Activated effector memory CD4-positive, alpha-beta T cell treated with anti-CD3 and anti-CD28 coated beads, Interleukin-2, amount 50 U/mL, for 16 hours (primary cell): ENCODE results near the gene ATP5F1D.

ENCODE experiments used
- DNase-seq: peaks from one replicate; pipeline ENCODE4 v3.0.0-alpha.2; 2020

Gene ATP5F1D

GRCh38 chr19:1220976-1221903 lies 20.3 kb upstream of the ATP5F1D start:
- no peak for DNase-seq

GRCh38 chr19:1221904-1222255 lies 19.7 kb upstream of the ATP5F1D start:
- DNase-seq: no peak

GRCh38 chr19:1222394-1222793 lies 19.2 kb upstream of the ATP5F1D start:
- DNase-seq: no peak

- DNase-seq: no peak
These were observed 18.3 kb upstream of the ATP5F1D start for GRCh38 chr19:1223018-1223855.

GRCh38 chr19:1224047-1224825 lies 17.3 kb upstream of the ATP5F1D start:
- no peak for DNase-seq

GRCh38 chr19:1224847-1225246 lies 16.7 kb upstream of the ATP5F1D start:
- no peak for DNase-seq

- no peak for DNase-seq
These were observed 15.9 kb upstream of the ATP5F1D start for GRCh38 chr19:1225440-1226226.

- DNase-seq: no peak
These were observed 15.4 kb upstream of the ATP5F1D start for GRCh38 chr19:1226227-1226518.

- no peak for DNase-seq
These were observed 14.8 kb upstream of the ATP5F1D start for GRCh38 chr19:1226522-1227303.

GRCh38 chr19:1227304-1228054 lies 14.1 kb upstream of the ATP5F1D start:
- no peak for DNase-seq

- no peak for DNase-seq
These were observed 13.2 kb upstream of the ATP5F1D start for GRCh38 chr19:1228161-1228957.

GRCh38 chr19:1229056-1229923 lies 12.3 kb upstream of the ATP5F1D start:
- DNase-seq: no peak

- no peak for DNase-seq
These were observed 11.4 kb upstream of the ATP5F1D start for GRCh38 chr19:1229924-1230782.

- DNase-seq: no peak
These were observed 10.6 kb upstream of the ATP5F1D start for GRCh38 chr19:1230783-1231489.

GRCh38 chr19:1231729-1232637 lies 9.6 kb upstream of the ATP5F1D start:
- DNase-seq: no peak

- DNase-seq: no peak
These were observed 8.9 kb upstream of the ATP5F1D start for GRCh38 chr19:1232652-1233072.
